HepG2 (cell line): ENCODE measurements around the gene MTCP1. TPM values are rescaled to one million over a fixed set of nuclear protein-coding genes. Genes with fewer than 3 reads are reported as not detected.

Experiments used
- BRF2 ChIP-seq: sonication (generic); formaldehyde crosslinking; IDR thresholded peaks from 2 replicates; pipeline ENCODE4 v1.8.1; 2022; ENCODE audit warnings: mild to moderate bottlenecking, missing genetic modification reagents
- GABPB1 ChIP-seq: IDR thresholded peaks from 2 replicates; pipeline ENCODE4 v1.6.1; 2016; ENCODE audit warnings: mild to moderate bottlenecking, missing genetic modification reagents, moderate library complexity, missing compliant biosample characterization
- GATAD1 ChIP-seq: IDR thresholded peaks from 2 replicates; pipeline ENCODE4 v1.6.1; 2016; ENCODE audit warnings: missing genetic modification reagents, missing compliant biosample characterization
- HES4 ChIP-seq: sonication (generic); formaldehyde crosslinking; IDR thresholded peaks from 2 replicates; pipeline ENCODE4 v1.9.0; 2021; ENCODE audit warnings: mild to moderate bottlenecking, missing genetic modification reagents, borderline replicate concordance
- MAFK ChIP-seq, 2 experiments: IDR thresholded peaks in 1 of 2; conservative IDR thresholded peaks in 1 of 2; 2 replicates each; pipeline ENCODE4 v1.6.1; 2011; ENCODE audit warnings: improper control_type of control experiment in 2 of 2, low read length in 2 of 2
- NFKBIZ ChIP-seq: IDR thresholded peaks from 2 replicates; pipeline ENCODE4 v1.6.1; 2018; ENCODE audit warnings: missing genetic modification reagents, missing compliant biosample characterization
- PAX8 ChIP-seq: sonication (generic); formaldehyde crosslinking; IDR thresholded peaks from 2 replicates; pipeline ENCODE4 v1.8.0; 2022; ENCODE audit warnings: mild to moderate bottlenecking, missing genetic modification reagents, borderline replicate concordance
- RBAK ChIP-seq: sonication (generic); formaldehyde crosslinking; IDR thresholded peaks from 2 replicates; pipeline ENCODE4 v1.5.1; 2020; ENCODE audit warnings: mild to moderate bottlenecking, missing genetic modification reagents
- RBM39 ChIP-seq: fragments of 200-400 bp; formaldehyde crosslinking; IDR thresholded peaks from one replicate; pipeline ENCODE4 v1.6.1; 2018; ENCODE audit warnings: antibody characterized with exemption, mild to moderate bottlenecking, low read depth, low read length; ENCODE audit not compliant: poor library complexity, severe bottlenecking
- SUZ12 ChIP-seq: fragments of 150-350 bp; IDR thresholded peaks from 2 replicates; pipeline ENCODE4 v1.6.1; 2014; ENCODE audit warnings: low read depth, low read length
- TAF1 ChIP-seq: sonication (generic); formaldehyde crosslinking; IDR thresholded peaks from 2 replicates; pipeline ENCODE4 v1.4.0; 2020; ENCODE audit warnings: missing genetic modification reagents
- TAF15 ChIP-seq: fragments of 200-400 bp; formaldehyde crosslinking; IDR thresholded peaks from one replicate; pipeline ENCODE4 v1.6.1; 2018; ENCODE audit warnings: mild to moderate bottlenecking, low read depth, low read length; ENCODE audit not compliant: poor library complexity, severe bottlenecking
- TOPORS ChIP-seq: sonication (generic); formaldehyde crosslinking; IDR thresholded peaks from 2 replicates; pipeline ENCODE4 v1.8.0; 2023; ENCODE audit warnings: mild to moderate bottlenecking, missing genetic modification reagents
- U2AF2 ChIP-seq: fragments of 200-400 bp; formaldehyde crosslinking; IDR thresholded peaks from 2 replicates; pipeline ENCODE4 v1.6.1; 2017; ENCODE audit warnings: low read depth, mild to moderate bottlenecking, low read length
- ZBTB7A ChIP-seq: sonication (generic); formaldehyde crosslinking; IDR thresholded peaks from 2 replicates; pipeline ENCODE4 v1.8.0; 2022; ENCODE audit warnings: mild to moderate bottlenecking, missing genetic modification reagents
- ZEB1 ChIP-seq: IDR thresholded peaks from 2 replicates; pipeline ENCODE4 v1.6.1; 2012; ENCODE audit warnings: mild to moderate bottlenecking, low read depth, inconsistent platforms; ENCODE audit not compliant: insufficient replicate concordance
- ZNF124 ChIP-seq: sonication (generic); formaldehyde crosslinking; IDR thresholded peaks from 2 replicates; pipeline ENCODE4 v1.4.0; 2020; ENCODE audit warnings: missing genetic modification reagents
- ZNF143 ChIP-seq: sonication (generic); formaldehyde crosslinking; IDR thresholded peaks from 2 replicates; pipeline ENCODE4 v1.4.0; 2020; ENCODE audit warnings: missing genetic modification reagents
- ZNF652 ChIP-seq: IDR thresholded peaks from 2 replicates; pipeline ENCODE4 v1.6.1; 2016; ENCODE audit warnings: low read depth, borderline replicate concordance
- polyA plus RNA-seq, 8 experiments: library from polyadenylated mRNA; depleted of rRNA in 3 of 8; stranded (reverse) in 7 of 8; unstranded in 1 of 8; fragments of >200 nt; fragmentation: Illumina TruSeq in 4 of 8; extraction: Trizol in 4 of 8; gene quantifications; 2 replicates each; pipeline versions ENCODE4 v1.2.1 to v1.2.3, GENCODE V29; 2011 to 2016; ENCODE audit warnings: low read depth in 4 of 8, missing spikeins in 1 of 8, mixed read lengths in 1 of 8; ENCODE audit not compliant: insufficient read depth in 1 of 8
- total RNA-seq, 5 experiments: library from RNA; depleted of rRNA; stranded (reverse); fragments of >200 nt; fragmentation: Illumina TruSeq; extraction: Trizol; gene quantifications; 2 replicates each; pipeline ENCODE4 v1.2.3, GENCODE V29; 2016; ENCODE audit warnings: low read depth in 1 of 5
- TF ChIP-seq, protein P1 (sequence below): sonication (generic); formaldehyde crosslinking; IDR thresholded peaks from 2 replicates; pipeline ENCODE4 v1.9.0; 2021; ENCODE audit warnings: missing genetic modification reagents, borderline replicate concordance
- TF ChIP-seq, protein P2 (sequence below): sonication (generic); formaldehyde crosslinking; IDR thresholded peaks from 2 replicates; pipeline ENCODE4 v1.8.1; 2023; ENCODE audit warnings: mild to moderate bottlenecking, missing genetic modification reagents
- TF ChIP-seq, protein P3 (sequence below): sonication (generic); formaldehyde crosslinking; IDR thresholded peaks from 2 replicates; pipeline ENCODE4 v1.4.0; 2020; ENCODE audit warnings: missing genetic modification reagents, borderline replicate concordance

MTCP1 gene
- total and polyA plus RNA-seq, 2 of the 13 experiments (the other 11 are each of a cell fraction or from before 2014, with no cell fraction given): 5.1 to 18.9 TPM

- TF ChIP-seq, protein P1, sequence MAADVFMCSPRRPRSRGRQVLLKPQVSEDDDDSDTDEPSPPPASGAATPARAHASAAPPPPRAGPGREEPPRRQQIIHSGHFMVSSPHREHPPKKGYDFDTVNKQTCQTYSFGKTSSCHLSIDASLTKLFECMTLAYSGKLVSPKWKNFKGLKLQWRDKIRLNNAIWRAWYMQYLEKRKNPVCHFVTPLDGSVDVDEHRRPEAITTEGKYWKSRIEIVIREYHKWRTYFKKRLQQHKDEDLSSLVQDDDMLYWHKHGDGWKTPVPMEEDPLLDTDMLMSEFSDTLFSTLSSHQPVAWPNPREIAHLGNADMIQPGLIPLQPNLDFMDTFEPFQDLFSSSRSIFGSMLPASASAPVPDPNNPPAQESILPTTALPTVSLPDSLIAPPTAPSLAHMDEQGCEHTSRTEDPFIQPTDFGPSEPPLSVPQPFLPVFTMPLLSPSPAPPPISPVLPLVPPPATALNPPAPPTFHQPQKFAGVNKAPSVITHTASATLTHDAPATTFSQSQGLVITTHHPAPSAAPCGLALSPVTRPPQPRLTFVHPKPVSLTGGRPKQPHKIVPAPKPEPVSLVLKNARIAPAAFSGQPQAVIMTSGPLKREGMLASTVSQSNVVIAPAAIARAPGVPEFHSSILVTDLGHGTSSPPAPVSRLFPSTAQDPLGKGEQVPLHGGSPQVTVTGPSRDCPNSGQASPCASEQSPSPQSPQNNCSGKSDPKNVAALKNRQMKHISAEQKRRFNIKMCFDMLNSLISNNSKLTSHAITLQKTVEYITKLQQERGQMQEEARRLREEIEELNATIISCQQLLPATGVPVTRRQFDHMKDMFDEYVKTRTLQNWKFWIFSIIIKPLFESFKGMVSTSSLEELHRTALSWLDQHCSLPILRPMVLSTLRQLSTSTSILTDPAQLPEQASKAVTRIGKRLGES (CRISPR knock-in tag): no peak
- no peak for TF ChIP-seq PAX8
- TF ChIP-seq RBAK (CRISPR knock-in tag): no peak
- TF ChIP-seq ZNF143: no peak
- peak; percentile 86 for TF ChIP-seq TAF1 (CRISPR knock-in tag)
- no peak for TF ChIP-seq ZNF652 (CRISPR knock-in tag)
- no peak; the same call in 1 of the 2 replicates for TF ChIP-seq GATAD1 (CRISPR knock-in tag)
- TF ChIP-seq MAFK (conservative IDR thresholded peaks at IDR 0.05 in 1 of 2, IDR thresholded peaks at IDR 0.05 in 1 of 2; ENCODE audit: low read length in 2 of 2): no peak
- TF ChIP-seq TAF15: no peak
- TF ChIP-seq NFKBIZ (CRISPR knock-in tag): no peak
- no peak for TF ChIP-seq ZNF124
- no peak for TF ChIP-seq BRF2
- TF ChIP-seq U2AF2: no peak
- TF ChIP-seq, protein P2, sequence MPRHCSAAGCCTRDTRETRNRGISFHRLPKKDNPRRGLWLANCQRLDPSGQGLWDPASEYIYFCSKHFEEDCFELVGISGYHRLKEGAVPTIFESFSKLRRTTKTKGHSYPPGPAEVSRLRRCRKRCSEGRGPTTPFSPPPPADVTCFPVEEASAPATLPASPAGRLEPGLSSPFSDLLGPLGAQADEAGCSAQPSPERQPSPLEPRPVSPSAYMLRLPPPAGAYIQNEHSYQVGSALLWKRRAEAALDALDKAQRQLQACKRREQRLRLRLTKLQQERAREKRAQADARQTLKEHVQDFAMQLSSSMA: no peak
- TF ChIP-seq HES4 (CRISPR knock-in tag): no peak
- no peak for TF ChIP-seq RBM39
- no peak for TF ChIP-seq ZEB1
- no peak for TF ChIP-seq SUZ12
- no peak for TF ChIP-seq ZBTB7A (CRISPR knock-in tag)
- no peak for TF ChIP-seq TOPORS (CRISPR knock-in tag)
- TF ChIP-seq GABPB1: peak; percentile 69; the same call in 1 of the 2 replicates
- TF ChIP-seq, protein P3, sequence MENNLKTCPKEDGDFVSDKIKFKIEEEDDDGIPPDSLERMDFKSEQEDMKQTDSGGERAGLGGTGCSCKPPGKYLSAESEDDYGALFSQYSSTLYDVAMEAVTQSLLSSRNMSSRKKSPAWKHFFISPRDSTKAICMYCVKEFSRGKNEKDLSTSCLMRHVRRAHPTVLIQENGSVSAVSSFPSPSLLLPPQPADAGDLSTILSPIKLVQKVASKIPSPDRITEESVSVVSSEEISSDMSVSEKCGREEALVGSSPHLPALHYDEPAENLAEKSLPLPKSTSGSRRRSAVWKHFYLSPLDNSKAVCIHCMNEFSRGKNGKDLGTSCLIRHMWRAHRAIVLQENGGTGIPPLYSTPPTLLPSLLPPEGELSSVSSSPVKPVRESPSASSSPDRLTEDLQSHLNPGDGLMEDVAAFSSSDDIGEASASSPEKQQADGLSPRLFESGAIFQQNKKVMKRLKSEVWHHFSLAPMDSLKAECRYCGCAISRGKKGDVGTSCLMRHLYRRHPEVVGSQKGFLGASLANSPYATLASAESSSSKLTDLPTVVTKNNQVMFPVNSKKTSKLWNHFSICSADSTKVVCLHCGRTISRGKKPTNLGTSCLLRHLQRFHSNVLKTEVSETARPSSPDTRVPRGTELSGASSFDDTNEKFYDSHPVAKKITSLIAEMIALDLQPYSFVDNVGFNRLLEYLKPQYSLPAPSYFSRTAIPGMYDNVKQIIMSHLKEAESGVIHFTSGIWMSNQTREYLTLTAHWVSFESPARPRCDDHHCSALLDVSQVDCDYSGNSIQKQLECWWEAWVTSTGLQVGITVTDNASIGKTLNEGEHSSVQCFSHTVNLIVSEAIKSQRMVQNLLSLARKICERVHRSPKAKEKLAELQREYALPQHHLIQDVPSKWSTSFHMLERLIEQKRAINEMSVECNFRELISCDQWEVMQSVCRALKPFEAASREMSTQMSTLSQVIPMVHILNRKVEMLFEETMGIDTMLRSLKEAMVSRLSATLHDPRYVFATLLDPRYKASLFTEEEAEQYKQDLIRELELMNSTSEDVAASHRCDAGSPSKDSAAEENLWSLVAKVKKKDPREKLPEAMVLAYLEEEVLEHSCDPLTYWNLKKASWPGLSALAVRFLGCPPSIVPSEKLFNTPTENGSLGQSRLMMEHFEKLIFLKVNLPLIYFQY: no peak
These were observed at the start of gene MTCP1, which contains the start of the genes BRCC3 and CMC4 (continued) for GRCh38 chrX:155070975-155071693.
